AG08395 (cell line): ENCODE measurements around the gene ARL6IP4.
"Not testable (repeated sequence)": the region's sequence is repeated elsewhere in the genome, so short reads cannot be mapped to it uniquely, and the experiment has no call there.

Experiments
- DNase-seq: peaks from one replicate; pipeline ENCODE4 v3.0.0; 2012; ENCODE audit warnings: mixed read lengths, low spot score

Gene ARL6IP4

GRCh38 chr12:123011701-123012100 lies 31.2 kb downstream of the ARL6IP4 start:
- no peak for DNase-seq

- no peak for DNase-seq
Measured at GRCh38 chr12:123013185-123014095, 33.0 kb downstream of the ARL6IP4 start.

- not testable (repeated sequence) for DNase-seq
Measured at GRCh38 chr12:123014473-123014872, 34.0 kb downstream of the ARL6IP4 start.

GRCh38 chr12:123017753-123018152 lies 37.3 kb downstream of the ARL6IP4 start:
- DNase-seq: no peak

GRCh38 chr12:123019841-123020138 lies 39.3 kb downstream of the ARL6IP4 start:
- DNase-seq: no peak

GRCh38 chr12:123021688-123022604 lies 41.5 kb downstream of the ARL6IP4 start:
- DNase-seq: no peak

- no peak for DNase-seq
Measured at GRCh38 chr12:123022846-123023245, 42.4 kb downstream of the ARL6IP4 start.

GRCh38 chr12:123024819-123025391 lies 44.4 kb downstream of the ARL6IP4 start:
- no peak for DNase-seq

- no peak for DNase-seq
Measured at GRCh38 chr12:123026094-123026853, 45.8 kb downstream of the ARL6IP4 start.

GRCh38 chr12:123027726-123028445 lies 47.4 kb downstream of the ARL6IP4 start:
- no peak for DNase-seq

- no peak for DNase-seq
Measured at GRCh38 chr12:123028475-123028874, 48.0 kb downstream of the ARL6IP4 start.

- no peak for DNase-seq
Measured at GRCh38 chr12:123029550-123029949, 49.1 kb downstream of the ARL6IP4 start.

GRCh38 chr12:123030686-123031085 lies 50.2 kb downstream of the ARL6IP4 start:
- no peak for DNase-seq

- DNase-seq: no peak
Measured at GRCh38 chr12:123031171-123031845, 50.8 kb downstream of the ARL6IP4 start.
